ENCODE results near the gene PUS7. TPM values are rescaled to one million over a fixed set of nuclear protein-coding genes. Genes with fewer than 3 reads are reported as not detected.

The PUS7 gene
- polyA plus RNA-seq, 1 of the 3 experiments (the other 2 are of a cell fraction) = 18.8 TPM

DNA sequence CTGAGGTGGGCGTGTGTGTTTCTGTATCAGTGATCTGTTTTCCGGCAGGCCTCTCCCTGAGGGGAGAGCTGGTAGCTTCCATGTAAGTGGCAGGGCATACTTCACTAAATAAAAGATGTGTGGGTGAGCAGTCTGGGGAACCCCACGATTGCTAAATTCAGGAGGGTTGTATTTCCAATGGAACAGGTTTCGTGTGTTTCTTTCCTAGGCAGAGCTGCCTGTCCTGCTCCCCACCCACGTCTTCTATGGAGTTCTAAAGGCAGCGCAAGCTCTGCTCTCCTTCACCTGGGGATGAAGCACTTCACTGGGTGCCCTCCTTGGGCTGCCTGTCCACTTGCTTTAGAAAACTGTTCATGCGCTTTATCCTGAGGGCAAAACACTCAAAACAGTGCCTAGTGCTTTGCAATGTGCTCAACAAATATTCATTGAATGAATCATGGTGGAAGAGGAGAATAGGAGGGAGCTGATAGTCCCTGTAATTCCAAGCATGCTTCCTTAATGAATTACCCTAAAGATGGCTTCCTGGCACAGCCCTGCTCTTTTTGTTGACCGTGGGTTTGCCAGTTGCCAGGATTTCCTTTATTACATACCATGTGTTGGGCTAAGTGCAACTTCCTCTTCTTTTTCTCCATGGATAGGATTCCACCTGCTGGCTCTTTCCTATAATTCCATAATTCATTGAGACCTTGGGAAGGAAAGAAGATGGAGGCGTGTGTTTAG, 82.7 kb downstream of the PUS7 start:
- H3K9me2 ChIP-seq = no peaks in the 10 kb centered on the region
- H3F3A ChIP-seq (replicated peaks; ENCODE audit: insufficient read depth) = peaks cover 11% of the 10 kb centered on the region
- H3K27ac ChIP-seq (ENCODE audit: low read depth in 2 of 2, low read length in 1 of 2) = peak overlapping the region in 1 of 2 experiments; percentile 33; a peak in 2 of 4 replicates
- H3K4me3 ChIP-seq (ENCODE audit: low read depth in 2 of 2, low read length in 1 of 2) = no peak overlapping the region
- H3K9ac ChIP-seq = no peak overlapping the region
- no peaks in the 10 kb centered on the region for H3K36me3 ChIP-seq (replicated peaks in 1 of 2; ENCODE audit: control insufficient read depth in 1 of 2, insufficient read depth in 2 of 2, low read length in 1 of 2)
- H3K4me1 ChIP-seq (ENCODE audit: control insufficient read depth in 1 of 2, insufficient read depth in 2 of 2, low read depth in 1 of 2, low read length in 1 of 2) = peaks cover 0 to 4% of the 10 kb centered on the region in 2 experiments; a peak in 1 of 4 replicates
- H4K20me1 ChIP-seq (ENCODE audit: insufficient read depth) = no peaks in the 10 kb centered on the region
- H3K79me2 ChIP-seq (ENCODE audit: insufficient read depth) = no peaks in the 10 kb centered on the region
- H3K27me3 ChIP-seq (ENCODE audit: insufficient read depth) = no peaks in the 10 kb centered on the region
- ChIA-PET CTCF (interaction anchor here (0.5 to 1.9 kb wide), 7 partner anchors 10 to 458 kb away, joined by 3 to 12 read pairs (median 4); no protein-coding TSS in a partner anchor), POLR2A (no interaction called here)
- WGBS (ENCODE audit: low lambda C conversion rate) = 83% methylated on average over 9 of the region's 9 CpGs
- peak; percentile 38; the same call in 1 of the 2 replicates for TF ChIP-seq SIN3A (IDR thresholded peaks at IDR 0.05; ENCODE audit: borderline replicate concordance, low read depth, low read length)
- TF ChIP-seq YY1 (IDR thresholded peaks at IDR 0.05; ENCODE audit: low read depth) = peak; percentile 84; the same call in 1 of the 2 replicates
- TF ChIP-seq RAD21 (IDR thresholded peaks at IDR 0.05; ENCODE audit: low read length) = peak; percentile 44
- peak; percentile 63; the same call in 1 of the 2 replicates for TF ChIP-seq NFIC (IDR thresholded peaks at IDR 0.05; ENCODE audit: borderline replicate concordance)
- no peak for TF ChIP-seq IRF3 (IDR thresholded peaks at IDR 0.05; ENCODE audit: low read depth, low read length)
- TF ChIP-seq ELF1 (IDR thresholded peaks at IDR 0.05) = peak; percentile 42; the same call in 1 of the 2 replicates
- peak; percentile 51; the same call in 1 of the 2 replicates for TF ChIP-seq TCF12 (IDR thresholded peaks at IDR 0.05)
- no peak for TF ChIP-seq MXI1 (IDR thresholded peaks at IDR 0.05; ENCODE audit: low read depth, low read length)
- TF ChIP-seq CTCF (IDR thresholded peaks at IDR 0.05) = peak; percentile 35; the same call in 1 of the 2 replicates
- no peak for TF ChIP-seq RXRA (IDR thresholded peaks at IDR 0.05; ENCODE audit: borderline replicate concordance, low read depth)
- TF ChIP-seq TEAD4 (IDR thresholded peaks at IDR 0.05; ENCODE audit: borderline replicate concordance, insufficient read depth) = peak; percentile 86
- no peak for TF ChIP-seq TAF1 (IDR thresholded peaks at IDR 0.05; ENCODE audit: borderline replicate concordance, low read depth, low read length)
- TF ChIP-seq SMC3 (IDR thresholded peaks at IDR 0.05; ENCODE audit: low read depth, low read length) = no peak
- TF ChIP-seq FOSL2 (IDR thresholded peaks at IDR 0.05; ENCODE audit: borderline replicate concordance, low read depth) = peak; percentile 85
- peak; percentile 86; the same call in 1 of the 2 replicates for TF ChIP-seq JUND (IDR thresholded peaks at IDR 0.05)
- no peak for TF ChIP-seq REST (IDR thresholded peaks at IDR 0.05; ENCODE audit: low read depth, low read length)
- no peaks in the 10 kb centered on the region for H3K9me3 ChIP-seq
- H3K4me2 ChIP-seq = peak overlapping the region; percentile 35
- H2AFZ ChIP-seq (ENCODE audit: low read depth) = peak overlapping the region; percentile 39; the same call in 1 of the 2 replicates
- peak; percentile 32 for DNase-seq
